Umbilical cord (tissue), 2 donors: ENCODE measurements around the gene MYO1E. TPM values are rescaled to one million over a fixed set of nuclear protein-coding genes. Genes with fewer than 3 reads are reported as not detected.
A peak's percentile ranks its signal among the peaks of the same experiment; 100 is the strongest.

ENCODE experiments used
- DNase-seq: peaks from one replicate; pipeline ENCODE4 v3.0.0-alpha.2; 2015; ENCODE audit warnings: low spot score
- total RNA-seq: library from RNA; depleted of rRNA; stranded (reverse); fragments of >200 nt; gene quantifications from one replicate; pipeline ENCODE4 v1.2.3, GENCODE V29; 2014; ENCODE audit warnings: low replicate concordance; ENCODE audit not compliant: insufficient read depth

Gene MYO1E
- total RNA-seq, 1 donor from 2014 or later = 103 TPM

DNA sequence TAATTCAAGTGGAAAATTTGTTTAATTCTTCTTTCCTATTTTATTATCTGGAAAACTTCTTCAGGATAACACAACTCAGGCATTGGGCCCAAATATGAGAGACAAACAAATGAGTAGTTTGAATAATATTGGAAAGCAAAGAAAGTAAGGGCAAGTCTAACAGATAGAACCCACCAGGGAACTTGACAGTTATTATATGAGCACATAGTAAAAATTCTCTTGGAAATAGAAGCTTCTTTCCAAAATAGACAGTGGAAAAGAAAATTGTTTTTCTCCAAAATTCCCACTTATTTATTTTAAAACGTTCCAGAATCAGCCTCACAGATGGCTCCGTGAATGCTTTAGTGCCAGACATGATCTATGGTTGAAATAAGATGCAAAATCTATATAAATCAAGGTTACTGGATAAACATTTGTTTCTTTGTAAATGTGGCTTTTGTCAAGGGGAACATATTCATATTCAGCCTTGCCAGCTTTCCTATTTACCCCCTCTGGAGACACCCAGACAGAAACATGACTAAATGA is 142.1 kb downstream of the MYO1E start:
- no peak for DNase-seq

DNA sequence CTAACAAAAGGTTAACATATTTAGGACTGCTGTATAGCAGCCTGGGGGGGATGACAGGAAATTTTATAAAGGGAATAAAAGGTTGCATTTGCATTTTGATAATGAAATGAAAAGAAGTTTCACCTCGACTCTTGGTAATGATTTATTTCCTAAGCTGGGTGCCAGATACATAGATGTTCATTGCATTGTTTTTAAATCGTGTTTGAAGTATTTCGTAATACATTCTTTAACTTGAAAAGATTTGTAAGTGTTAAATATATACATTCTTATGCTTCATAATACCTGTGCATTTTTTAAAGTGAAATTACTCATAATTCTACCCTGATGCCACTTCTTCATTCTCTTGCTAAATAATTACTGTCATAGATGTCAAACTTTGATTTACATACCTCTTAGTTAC is 143.2 kb downstream of the MYO1E start:
- no peak for DNase-seq

DNA sequence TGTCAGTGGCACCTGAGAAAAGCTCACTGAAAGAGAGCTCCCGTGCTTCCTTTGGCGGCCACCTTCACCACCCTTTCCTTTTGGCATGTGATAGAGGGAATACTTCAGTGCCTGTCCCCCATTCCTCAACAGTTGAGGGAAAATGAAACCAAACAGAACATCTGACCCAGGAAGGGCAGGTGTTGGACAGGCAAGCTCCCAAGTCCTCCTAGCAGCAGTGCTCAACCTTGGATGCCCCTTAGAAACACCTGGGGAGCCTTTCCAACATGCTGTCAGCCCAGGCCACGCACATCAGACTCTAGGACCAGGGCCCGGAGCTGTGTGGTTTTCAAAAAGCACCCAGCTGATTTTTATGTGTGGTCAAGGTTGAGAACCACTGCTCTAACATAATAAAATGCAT is 143.7 kb downstream of the MYO1E start:
- DNase-seq = no peak

DNA sequence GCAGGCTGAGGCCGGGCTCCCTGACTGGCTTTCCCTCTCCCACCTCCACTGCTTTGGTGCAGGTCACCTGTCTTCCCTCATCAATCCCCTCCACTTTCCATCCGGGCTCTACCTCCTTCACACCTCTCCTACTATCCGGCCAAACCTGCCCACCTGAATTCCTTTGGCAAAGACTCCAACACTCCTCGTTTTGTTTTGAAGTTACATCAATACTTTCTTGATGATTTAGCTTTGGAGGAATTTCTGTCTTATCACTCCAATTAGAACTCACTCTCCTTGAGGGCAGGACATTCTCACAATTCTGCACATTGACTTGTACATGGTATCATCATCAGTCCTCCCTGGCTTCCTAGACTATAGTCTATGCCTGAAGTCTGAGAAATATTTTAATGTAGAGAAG is 145.7 kb downstream of the MYO1E start:
- no peak for DNase-seq

DNA sequence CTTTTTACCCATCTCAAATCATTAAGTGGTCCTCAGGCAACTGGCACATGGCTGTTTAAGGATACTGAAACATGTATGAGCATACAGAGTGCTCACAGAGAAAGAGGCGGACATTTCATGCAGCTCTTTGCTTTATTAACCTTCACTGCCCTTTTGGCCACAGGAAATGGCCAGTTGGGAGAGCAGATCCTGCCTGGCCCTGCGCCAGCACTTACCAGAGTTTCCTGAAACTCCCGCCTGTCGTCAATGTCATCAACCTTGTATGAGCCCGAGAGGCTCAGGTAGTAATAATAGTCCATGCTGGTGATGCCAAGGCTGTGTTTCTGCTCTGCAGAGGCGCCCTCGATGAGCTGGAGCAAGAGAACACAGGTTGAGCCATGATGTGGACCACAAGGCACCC is 148.2 kb downstream of the MYO1E start:
- DNase-seq = no peak

DNA sequence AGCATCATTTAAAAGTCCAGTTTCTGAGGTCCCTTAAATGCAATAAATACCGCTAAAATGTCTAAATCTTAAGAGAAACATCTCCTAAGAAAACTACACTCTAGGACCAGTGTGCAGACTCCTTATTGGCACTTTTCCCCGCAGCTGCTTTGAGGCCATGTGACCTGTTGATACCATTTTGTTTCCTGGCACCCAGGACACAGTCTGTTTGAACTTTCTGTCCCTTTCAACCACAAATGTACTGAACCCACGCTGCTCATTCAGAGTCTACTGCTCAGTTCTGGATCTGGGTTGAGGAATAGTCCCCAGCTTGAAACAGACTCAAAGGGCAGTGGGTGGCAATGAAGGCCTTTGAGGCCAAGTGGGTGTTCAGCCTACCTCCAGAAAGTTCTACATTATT is 148.9 kb downstream of the MYO1E start:
- DNase-seq = no peak

DNA sequence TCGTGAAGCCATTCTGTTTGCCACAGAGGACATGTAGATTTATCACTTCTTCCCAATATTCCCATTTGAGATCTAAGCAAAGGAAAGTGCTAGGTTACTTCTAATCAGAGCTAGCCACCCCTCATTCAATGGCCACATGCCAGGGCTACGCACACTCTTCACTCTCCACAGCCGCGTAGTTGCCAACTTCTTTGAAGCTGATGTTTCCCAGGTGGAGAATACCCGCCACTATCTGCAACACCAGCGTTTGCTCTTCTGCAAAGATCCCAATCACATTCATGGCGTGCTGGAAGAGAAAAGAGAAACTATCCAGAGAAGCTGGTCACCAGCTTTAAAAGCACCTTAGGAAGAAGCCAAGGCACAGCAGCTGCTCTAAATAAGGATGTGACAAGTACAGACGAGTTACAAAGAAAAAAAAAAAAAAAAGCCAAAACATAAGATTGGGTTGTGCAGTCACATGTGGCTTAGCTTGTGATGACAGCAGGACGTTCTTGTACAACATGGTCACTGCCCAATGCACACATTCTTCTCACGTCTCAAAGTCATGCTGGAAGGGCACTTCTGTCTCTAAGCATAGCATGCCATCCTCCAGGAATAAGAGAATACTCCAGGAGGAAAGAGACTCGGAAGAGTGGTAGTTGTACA is 149.6 kb downstream of the MYO1E start:
- no peak for DNase-seq

DNA sequence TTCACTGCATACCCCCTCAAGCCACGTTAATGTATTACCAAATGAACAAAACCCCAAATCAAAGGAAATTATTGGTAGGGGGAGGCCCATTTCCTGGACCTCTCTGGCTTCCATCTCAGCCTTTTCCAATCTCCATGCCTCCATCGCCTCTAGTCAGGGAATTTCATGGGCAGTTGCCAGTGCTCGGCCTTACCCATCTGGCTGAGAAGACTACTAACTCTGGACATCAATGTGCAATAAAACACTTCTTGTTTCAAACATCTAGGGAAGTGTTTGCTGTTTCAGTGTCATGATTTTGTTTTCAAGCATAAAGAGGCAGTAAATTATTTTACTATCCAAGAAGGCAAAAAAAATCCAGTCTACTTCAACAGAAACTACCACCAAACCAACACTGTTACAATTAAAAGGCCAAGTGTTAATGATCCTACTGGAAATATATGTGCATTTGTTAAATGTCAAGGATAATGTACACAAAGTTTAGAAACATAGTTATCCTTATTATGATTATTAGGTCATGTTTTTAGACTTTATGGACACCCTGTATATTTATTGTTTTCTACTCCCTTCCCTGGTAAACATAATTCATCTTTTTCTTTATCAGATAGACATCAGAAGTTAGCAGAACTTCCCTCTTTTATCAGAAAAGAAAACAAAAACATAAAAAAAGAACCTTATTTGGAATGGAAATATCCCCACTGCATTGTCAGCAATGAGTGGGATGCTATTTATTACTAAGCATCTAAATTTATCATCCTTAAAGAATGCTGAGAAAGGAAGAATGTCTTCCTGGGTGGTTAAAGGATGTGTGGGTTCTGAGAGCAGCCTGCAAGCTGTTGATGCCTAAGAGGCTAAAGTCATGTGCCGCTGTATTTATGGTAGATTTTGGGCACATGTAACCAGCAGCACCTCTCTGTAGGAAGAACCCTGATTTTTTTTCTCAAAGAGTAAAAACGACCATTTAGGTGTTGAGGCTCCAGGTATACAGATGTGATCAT is 150.9 kb downstream of the MYO1E start:
- DNase-seq = peak; percentile 29

DNA sequence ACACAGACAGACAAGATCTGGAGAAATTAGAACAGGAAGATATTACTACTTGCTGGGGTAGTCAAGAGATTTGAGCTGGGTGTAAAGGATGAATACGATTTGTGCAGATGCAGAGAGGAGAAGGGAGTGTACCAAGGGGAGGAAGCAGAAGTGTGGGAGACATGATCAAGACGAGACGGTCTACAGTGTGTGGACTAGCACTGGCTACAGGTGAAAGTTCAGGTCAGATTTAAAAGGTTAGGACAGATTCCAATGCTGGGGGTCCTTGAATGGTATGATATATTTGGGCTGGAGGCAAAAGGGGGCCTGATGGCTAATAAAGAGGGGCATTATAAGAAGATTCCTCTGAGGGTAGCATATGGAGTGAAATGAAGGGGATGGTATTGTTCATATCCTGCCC is 154.0 kb downstream of the MYO1E start:
- DNase-seq = no peak

DNA sequence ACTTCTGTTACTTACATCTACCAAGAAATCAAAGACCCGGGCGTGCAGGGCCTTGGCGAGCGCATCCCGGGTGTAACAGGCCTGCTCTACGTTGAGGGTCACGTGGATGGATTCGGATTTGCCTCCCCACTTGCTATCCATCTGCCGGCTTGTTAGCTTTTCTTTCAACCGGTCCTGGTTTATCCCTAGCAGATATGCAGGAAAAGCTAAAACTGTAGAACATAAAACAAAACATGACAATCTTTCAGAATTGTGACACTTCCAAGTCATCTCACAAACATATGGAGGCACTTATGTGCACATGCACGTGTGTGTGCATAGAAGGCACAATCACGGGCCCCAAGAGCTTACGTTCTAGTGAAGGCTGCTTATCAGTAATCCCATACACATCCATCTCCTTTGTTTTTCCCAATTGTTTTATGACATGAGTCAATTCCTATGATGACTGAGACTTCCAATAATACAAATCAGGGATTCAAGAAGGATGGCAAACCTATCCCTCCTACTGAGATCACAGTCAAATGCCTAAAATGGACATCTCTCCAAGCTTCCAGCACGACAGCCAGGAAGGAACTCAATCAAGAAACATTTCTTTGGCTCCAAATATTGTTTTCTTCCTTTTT is 154.7 kb downstream of the MYO1E start:
- DNase-seq = no peak

DNA sequence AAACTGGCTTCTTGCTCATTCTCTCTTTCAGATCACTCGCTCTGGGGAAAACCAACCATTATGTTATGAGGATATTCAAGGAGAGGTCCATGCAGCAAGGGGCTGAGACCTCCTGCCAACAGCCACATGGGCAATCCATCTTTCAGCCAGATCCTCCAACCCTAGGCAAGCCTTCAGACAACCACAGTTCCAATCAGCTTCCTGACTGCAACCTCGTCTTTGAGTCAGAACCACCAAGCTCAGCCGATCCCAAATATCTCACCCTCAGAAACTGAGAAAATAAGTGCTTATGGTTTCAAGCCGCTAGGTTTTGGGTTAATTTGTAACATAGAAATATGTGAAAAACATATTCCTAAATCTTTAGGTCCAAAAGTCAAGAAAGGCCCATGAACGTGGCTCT is 155.8 kb downstream of the MYO1E start:
- DNase-seq = no peak

DNA sequence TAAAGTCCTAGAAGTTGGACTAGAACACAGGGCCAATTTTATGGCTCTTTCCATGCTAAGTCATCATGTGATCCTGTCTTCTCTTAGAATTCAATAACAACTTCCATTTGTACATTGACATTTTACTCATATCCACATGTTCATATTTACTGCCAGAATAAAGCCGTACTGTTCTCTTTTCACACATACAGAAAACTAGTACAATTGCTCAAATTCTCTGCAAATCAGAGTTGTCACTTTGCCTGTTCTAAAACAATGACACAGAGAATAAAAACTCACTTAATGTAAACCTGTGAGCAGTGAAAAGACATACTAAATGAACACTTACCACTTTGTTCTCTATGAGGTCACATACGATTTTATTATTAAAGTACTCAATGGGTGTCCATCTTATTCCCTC is 162.5 kb downstream of the MYO1E start:
- DNase-seq = no peak

DNA sequence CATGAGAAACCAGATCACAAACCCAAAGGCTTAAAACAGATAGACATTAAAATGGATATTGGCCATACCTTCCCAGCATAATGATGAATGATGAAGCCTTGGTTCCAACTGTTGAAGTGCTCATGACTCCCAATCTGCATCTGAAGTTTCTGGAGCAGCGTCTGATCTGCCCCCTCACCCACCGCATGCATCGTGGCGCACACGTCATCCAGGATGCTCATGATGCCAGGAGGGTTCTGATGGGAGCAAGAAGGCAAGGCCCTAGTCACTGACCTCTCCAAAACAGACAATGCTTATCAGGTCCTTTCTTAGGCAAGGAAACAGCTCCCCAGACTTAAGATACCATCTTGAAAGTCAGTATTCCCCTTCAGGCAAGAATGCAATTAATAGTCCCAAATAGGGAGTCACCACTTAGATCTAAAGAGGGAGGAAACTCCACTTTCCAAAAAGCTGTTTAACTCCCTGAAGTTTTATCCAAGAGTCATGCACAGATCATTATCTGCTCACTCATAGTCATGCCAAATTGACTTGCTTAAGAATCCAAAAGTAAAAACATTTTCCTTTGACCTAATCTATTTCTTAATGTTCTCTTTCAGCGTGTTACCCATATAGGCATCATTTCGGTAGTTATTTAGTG is 163.9 kb downstream of the MYO1E start:
- DNase-seq = no peak

DNA sequence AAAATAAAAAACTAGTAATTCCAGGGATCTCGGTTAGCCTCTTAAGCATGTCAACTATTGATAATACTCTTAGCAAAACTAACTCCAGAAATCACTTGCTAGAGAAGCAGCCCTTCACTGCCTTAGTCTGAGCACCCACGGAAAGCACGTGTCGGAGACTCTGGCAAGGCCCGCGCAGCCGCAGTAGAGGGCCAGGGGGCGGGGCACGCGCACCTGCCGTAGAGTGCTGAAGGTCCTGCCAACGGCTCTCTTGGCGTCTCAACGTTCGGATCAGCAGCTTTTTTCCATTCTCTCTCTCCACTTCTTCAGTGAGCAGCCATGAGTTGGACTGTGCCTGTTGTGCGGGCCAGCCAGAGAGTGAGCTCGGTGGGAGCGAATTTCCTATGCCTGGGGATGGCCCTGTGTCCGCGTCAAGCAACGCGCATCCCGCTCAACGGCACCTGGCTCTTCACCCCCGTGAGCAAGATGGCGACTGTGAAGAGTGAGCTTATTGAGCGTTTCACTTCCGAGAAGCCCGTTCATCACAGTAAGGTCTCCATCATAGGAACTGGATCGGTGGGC is 166.0 kb downstream of the MYO1E start, which contains the start of gene LDHAL6B:
Gene LDHAL6B (plus strand): TSS at position 221 of the 561 bp plus-strand sequence. CDS start 98 bp downstream, at position 319.
- no peak for DNase-seq

DNA sequence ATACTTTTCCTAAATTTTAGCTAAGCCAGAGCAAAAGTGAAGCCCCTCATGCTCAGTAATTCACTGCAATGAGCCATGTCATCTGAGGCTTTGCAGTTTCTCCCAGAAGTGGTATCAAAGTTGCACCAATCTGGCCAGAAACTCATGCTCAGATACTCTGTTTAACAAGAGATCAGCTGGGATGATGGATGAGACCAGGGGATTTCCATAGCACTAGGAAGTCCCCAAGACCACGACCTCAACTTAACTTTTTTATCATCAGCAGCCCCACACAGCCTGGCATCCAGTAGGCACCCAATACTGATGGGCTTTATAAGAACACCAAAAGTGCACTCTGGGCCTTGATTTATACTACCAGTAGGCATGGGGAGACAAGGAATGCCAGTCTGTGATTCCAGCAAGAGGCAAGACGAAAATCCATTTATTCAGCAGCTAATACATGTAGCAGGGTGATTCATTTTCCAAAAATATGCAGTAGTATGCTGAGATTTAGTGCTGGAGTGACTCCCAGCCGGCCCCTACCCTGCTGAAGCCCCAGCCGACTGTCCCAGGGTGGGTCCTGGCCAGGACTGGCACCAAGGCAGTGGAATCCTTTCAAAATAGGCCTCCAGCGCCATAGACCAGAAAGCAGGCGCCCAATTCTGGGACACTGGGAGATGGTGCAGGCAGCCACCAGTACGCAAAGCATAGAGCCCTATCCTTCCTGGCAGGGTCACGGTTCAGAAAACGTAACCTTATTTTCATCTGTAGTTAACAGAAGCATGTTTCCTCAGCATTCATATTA is 166.6 kb downstream of the MYO1E start:
- no peak for DNase-seq

DNA sequence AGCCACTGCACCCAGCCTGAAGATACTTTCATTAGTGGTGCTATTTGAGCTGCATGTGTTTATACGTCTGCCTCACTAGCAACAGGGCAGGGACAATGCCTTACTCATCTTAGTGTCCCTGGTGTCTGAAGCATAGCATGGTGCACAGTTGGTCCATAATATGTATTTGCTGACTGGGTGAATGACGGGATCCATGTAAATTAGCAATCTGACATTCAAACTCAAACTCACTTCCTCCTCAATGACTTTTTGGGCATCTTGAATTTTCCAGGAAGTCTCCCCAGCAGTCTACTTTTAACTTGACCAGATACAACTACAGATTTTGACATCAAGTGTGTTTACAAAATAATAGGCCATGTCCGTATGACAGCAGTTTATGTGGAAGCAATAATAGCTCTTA is 169.0 kb downstream of the MYO1E start:
- no peak for DNase-seq

DNA sequence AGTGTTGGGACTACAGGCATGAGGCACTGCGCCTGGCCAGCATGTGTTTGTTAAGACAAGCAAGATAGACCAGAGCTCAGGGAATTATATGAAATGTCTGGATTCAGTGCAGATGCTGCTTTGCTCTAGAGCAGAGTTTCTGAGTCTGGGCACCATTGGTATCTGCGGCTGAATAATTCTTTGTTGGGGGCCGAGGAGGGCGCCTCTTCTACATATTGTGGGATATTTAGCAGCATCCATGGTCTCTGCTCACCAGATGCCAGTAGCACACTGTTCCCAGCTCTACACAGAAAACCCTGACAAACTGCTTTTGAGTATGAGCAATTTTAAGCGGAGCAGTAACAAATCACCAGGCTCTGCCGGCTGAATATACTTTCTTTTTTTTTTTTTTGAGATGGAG is 169.7 kb downstream of the MYO1E start:
- DNase-seq = peak; percentile 51

DNA sequence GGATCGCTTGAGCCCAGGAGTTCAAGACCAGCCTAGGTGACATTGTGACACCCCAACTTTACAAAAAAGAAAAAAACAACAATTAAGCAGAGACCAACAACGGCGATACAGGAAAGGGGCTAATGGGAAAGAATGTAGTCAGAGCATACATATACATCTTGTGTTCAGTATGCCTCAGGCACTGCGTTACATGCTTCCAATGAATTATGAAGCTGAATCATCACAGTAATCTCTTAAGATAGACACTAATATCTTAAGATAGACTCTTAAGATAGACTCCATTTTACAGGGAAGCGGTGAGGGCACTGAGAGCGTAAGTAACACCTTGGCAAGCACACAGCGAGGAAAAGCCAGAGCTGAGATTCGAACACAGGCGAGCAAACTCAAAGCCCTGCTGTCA is 172.1 kb downstream of the MYO1E start:
- peak; percentile 57 for DNase-seq

DNA sequence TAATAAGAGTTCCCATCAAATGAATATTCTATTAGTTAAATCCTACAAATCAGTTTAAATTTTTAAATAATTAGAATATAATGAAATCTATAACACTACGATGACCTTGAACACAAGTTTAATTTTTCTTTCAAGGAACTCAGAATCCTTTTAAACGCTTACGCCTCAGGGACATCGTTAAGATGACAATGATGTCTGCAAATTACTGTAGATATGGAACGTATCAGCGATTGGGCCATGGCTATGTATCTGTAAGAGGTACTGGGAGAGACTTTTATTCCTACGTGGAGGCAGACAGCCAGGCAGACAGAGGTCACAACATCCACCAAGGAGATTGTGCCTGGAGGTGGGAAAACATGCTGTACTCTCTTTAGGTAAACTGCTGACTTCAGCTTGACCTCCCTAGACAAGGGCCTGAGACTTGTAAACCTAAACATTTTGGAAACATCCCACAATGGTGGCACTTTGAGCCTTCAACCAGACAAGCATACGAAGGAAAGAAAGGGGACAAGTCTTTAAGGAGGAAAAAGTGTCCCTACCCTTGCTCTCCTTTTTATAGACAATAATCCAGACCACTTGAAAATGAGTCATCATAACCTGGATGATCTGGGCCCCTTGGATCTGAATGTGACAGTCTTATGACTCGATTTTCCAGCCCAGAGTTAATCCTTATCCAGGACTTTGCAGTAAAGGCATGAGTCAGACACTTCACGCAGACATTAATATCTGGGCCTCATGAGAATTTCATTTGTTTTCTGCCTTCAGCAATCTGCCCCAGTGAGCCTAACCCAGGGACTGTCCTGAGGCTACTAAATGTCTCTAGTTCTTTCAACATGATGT is 172.8 kb downstream of the MYO1E start:
- peak; percentile 69 for DNase-seq

DNA sequence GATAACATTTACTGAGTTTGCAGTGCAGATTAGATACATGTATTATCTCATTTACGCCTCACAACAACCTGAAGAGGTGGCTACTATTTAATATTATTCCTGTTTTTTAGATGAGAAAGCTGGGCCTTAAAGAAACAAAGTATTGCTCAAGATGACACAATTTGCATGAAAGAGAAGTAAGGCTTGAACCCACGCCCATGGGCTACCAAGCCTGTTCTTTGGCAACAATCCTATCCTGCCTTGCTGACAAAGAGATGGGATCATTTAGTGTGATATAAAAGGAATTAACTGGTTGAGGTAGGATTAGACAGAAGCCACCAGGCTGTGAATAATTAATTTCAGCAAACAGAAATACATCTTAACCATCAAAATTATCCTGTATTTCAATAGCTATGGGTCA is 175.2 kb downstream of the MYO1E start:
- no peak for DNase-seq
